Suprapubic skin (tissue), 4 donors: ENCODE results near the gene KLHL13.

Experiments used
- CTCF ChIP-seq, 2 donors: fragments of 200-600 bp in 1 of 2; fragments of 450-650 bp in 1 of 2; sonication (generic) in 1 of 2; IDR thresholded peaks; one replicate each; pipeline ENCODE4 v1.5.1; 2016 to 2019; ENCODE audit warnings: antibody characterized with exemption in 2 of 2, mild to moderate bottlenecking in 1 of 2, moderate library complexity in 1 of 2
- EP300 ChIP-seq: sonication (generic); formaldehyde crosslinking; IDR thresholded peaks from one replicate; pipeline ENCODE4 v1.6.1; 2017; ENCODE audit warnings: antibody characterized with exemption
- POLR2A ChIP-seq, 2 donors: fragments of 450-650 bp; IDR thresholded peaks; one replicate each; pipeline ENCODE4 v1.6.1; 2017; ENCODE audit warnings: antibody characterized with exemption in 2 of 2, mild to moderate bottlenecking in 2 of 2, moderate library complexity in 2 of 2
- POLR2AphosphoS5 ChIP-seq, 3 donors: sonication (generic); formaldehyde crosslinking; IDR thresholded peaks; one replicate each; pipeline ENCODE4 v1.6.1; 2017; ENCODE audit warnings: antibody characterized with exemption in 3 of 3

GRCh38 chrX:118164138-118164537, 47.5 kb upstream of the KLHL13 start:
- TF ChIP-seq CTCF (IDR thresholded peaks at IDR 0.05) = no peak
- TF ChIP-seq POLR2A (IDR thresholded peaks at IDR 0.05) = no peak
- TF ChIP-seq POLR2AphosphoS5 (IDR thresholded peaks at IDR 0.05) = no peak
- no peak for TF ChIP-seq EP300
